PC-9 (cell line): ENCODE measurements around the gene PAM. TPM values are rescaled to one million over a fixed set of nuclear protein-coding genes. Genes with fewer than 3 reads are reported as not detected.

Source experiments
- BruUV-seq: library from RNA; stranded (reverse); fragments of 400-500 nt; replicated peaks from 2 replicates; lab custom pipeline; 2021; lab: Mats Ljungman, UMichigan
- CTCF ChIA-PET: fragments of 300-600 bp; sonication (Branson Sonifier 250); formaldehyde crosslinking; loops from one replicate; lab custom pipeline; 2022; ENCODE audit warnings: antibody characterized with exemption; lab: Charles Lee
- POLR2A ChIA-PET: fragments of 300-600 bp; sonication (Branson Sonifier 250); formaldehyde crosslinking; loops from one replicate; lab custom pipeline; 2022; ENCODE audit warnings: antibody characterized with exemption; ENCODE audit not compliant: unreplicated experiment; lab: Charles Lee
- DNase-seq, 2 experiments: peaks; one replicate each; pipeline versions ENCODE4 v3.0.0 to v3.0.0-alpha.2; 2015 to 2022; ENCODE audit warnings: mixed read lengths in 1 of 2
- H2AFZ ChIP-seq: fragments of 200-600 bp; sonication (generic); 2 replicates; pipeline ENCODE4 v1.8.1; 2017; ENCODE audit warnings: antibody characterized with exemption
- H3F3A ChIP-seq: fragments of 200-600 bp; sonication (generic); 2 replicates; pipeline ENCODE4 v1.8.1; 2017; ENCODE audit warnings: antibody characterized with exemption, mild to moderate bottlenecking, low read depth; ENCODE audit not compliant: insufficient read depth
- H3K27ac ChIP-seq: fragments of 200-600 bp; sonication (generic); 2 replicates; pipeline ENCODE4 v1.6.1; 2016; ENCODE audit warnings: mixed run types
- H3K27me3 ChIP-seq: fragments of 200-600 bp; sonication (generic); 2 replicates; pipeline ENCODE4 v1.6.1; 2016; ENCODE audit warnings: low read depth, mixed run types; ENCODE audit not compliant: insufficient read depth
- H3K36me3 ChIP-seq: fragments of 200-600 bp; sonication (generic); 2 replicates; pipeline ENCODE4 v1.6.1; 2016; ENCODE audit warnings: low read depth, mixed run types
- H3K4me1 ChIP-seq: fragments of 200-600 bp; sonication (generic); replicated peaks from 2 replicates; pipeline ENCODE4 v1.6.1; 2016; ENCODE audit warnings: mixed run types; ENCODE audit not compliant: insufficient read depth
- H3K4me2 ChIP-seq: fragments of 200-600 bp; sonication (generic); 2 replicates; pipeline ENCODE4 v1.6.1; 2017; ENCODE audit warnings: mixed run types
- H3K4me3 ChIP-seq: fragments of 200-600 bp; sonication (generic); 2 replicates; pipeline ENCODE4 v1.6.1; 2016; ENCODE audit warnings: mixed run types
- H3K79me2 ChIP-seq: fragments of 200-600 bp; sonication (generic); 2 replicates; pipeline ENCODE4 v1.6.1; 2017; ENCODE audit warnings: low read depth, mixed run types
- H3K9me2 ChIP-seq: fragments of 200-600 bp; sonication (generic); 2 replicates; pipeline ENCODE4 v1.8.1; 2017; ENCODE audit warnings: mild to moderate bottlenecking; ENCODE audit not compliant: insufficient read depth
- H3K9me3 ChIP-seq: fragments of 200-600 bp; sonication (generic); 2 replicates; pipeline ENCODE4 v1.8.1; 2016; ENCODE audit warnings: low read depth; ENCODE audit not compliant: insufficient read depth
- H4K20me1 ChIP-seq: fragments of 200-600 bp; sonication (generic); 2 replicates; pipeline ENCODE4 v1.8.1; 2017; ENCODE audit not compliant: insufficient read depth
- EZH2 ChIP-seq: fragments of 200-600 bp; sonication (generic); IDR thresholded peaks from 2 replicates; pipeline ENCODE4 v1.8.0; 2017; ENCODE audit warnings: antibody characterized with exemption, low read depth
- intact Hi-C: fragments of 100-400 bp; cut with micrococcal nuclease; formaldehyde crosslinking; loops from one replicate; pipeline ENCODE4 v1.10.0; 2022; ENCODE audit not compliant: unreplicated experiment
- total RNA-seq: library from RNA; stranded (reverse); gene quantifications from 2 replicates; pipeline ENCODE4 v1.2.3, GENCODE V29; 2021
- TF ChIP-seq, protein P1 (sequence below): fragments of 200-600 bp; sonication (generic); conservative IDR thresholded peaks from 2 replicates; pipeline ENCODE4 v1.6.1; 2017; ENCODE audit warnings: mixed run types, antibody characterized with exemption, mild to moderate bottlenecking, moderate library complexity

PAM gene
- total RNA-seq, 1 experiment from 2014 or later: 88.4 TPM

- no peaks in the 10 kb centered on the region for H4K20me1 ChIP-seq
- ChIA-PET POLR2A (no interaction called here), CTCF (no interaction called here)
- intact Hi-C loops: no loop called here
- no peaks in the 10 kb centered on the region for H3K27me3 ChIP-seq
- TF ChIP-seq, protein P1, sequence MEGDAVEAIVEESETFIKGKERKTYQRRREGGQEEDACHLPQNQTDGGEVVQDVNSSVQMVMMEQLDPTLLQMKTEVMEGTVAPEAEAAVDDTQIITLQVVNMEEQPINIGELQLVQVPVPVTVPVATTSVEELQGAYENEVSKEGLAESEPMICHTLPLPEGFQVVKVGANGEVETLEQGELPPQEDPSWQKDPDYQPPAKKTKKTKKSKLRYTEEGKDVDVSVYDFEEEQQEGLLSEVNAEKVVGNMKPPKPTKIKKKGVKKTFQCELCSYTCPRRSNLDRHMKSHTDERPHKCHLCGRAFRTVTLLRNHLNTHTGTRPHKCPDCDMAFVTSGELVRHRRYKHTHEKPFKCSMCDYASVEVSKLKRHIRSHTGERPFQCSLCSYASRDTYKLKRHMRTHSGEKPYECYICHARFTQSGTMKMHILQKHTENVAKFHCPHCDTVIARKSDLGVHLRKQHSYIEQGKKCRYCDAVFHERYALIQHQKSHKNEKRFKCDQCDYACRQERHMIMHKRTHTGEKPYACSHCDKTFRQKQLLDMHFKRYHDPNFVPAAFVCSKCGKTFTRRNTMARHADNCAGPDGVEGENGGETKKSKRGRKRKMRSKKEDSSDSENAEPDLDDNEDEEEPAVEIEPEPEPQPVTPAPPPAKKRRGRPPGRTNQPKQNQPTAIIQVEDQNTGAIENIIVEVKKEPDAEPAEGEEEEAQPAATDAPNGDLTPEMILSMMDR: no peak
- TF ChIP-seq EZH2: no peak
- no peaks in the 10 kb centered on the region; the same call in 1 of the 2 replicates for H3K9me2 ChIP-seq
- no peaks in the 10 kb centered on the region for H3K4me1 ChIP-seq
- no peaks in the 10 kb centered on the region for H3K36me3 ChIP-seq
- no peak overlapping the region for H3K4me3 ChIP-seq
- H3K79me2 ChIP-seq: no peaks in the 10 kb centered on the region
- H3K9me3 ChIP-seq: no peaks in the 10 kb centered on the region
- H3F3A ChIP-seq: no peaks in the 10 kb centered on the region
- H3K4me2 ChIP-seq: no peak overlapping the region
- no TSS peak for BruUV-seq
- no peak overlapping the region for H2AFZ ChIP-seq
- no peak overlapping the region for H3K27ac ChIP-seq
- no peak for DNase-seq
Measured at GRCh38 chr5:102856389-102856777, 101.3 kb downstream of the PAM start.

DNA sequence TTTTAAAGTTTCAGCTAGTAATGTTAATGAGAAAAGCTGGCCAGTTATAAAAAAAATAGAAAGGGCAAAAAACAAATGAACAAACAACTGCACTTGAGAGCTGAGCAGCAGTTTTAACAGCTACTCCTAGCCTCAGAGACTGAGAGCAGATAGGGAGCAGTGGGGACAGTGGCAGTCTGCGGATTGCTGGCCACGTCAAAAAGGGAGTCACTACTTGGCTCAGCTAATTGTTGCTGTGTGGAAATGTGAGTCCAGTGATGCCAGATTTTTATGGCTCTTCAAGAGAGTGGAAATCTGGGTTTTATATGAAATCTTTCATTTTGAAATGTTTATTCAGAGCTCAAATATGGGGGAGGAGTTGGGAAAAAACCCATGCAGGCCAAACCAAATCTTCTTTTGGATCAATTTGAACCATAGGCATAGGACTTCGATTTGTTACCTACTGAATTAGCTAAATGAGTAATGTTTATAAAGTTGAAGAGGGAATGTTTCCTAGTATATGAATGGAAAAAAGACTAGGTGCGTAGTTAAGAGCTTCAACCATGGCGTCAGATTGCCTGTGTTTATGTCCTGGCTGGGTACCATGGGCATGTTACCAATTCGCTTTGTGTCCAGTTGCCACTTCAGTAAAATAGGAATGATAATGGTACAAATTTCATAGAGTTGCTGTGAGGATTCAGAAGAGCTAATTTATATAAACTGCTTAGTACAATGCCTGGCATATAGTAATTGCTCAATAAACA is 102.1 kb downstream of the PAM start:
- ChIA-PET POLR2A (no interaction called here), CTCF (no interaction called here)
- DNase-seq: no peak
- H3K9me2 ChIP-seq: no peaks in the 10 kb centered on the region; the same call in 1 of the 2 replicates
- no peaks in the 10 kb centered on the region for H3K27me3 ChIP-seq
- TF ChIP-seq EZH2: no peak
- TF ChIP-seq, protein P1: no peak
- H3K4me1 ChIP-seq: no peaks in the 10 kb centered on the region
- no peaks in the 10 kb centered on the region for H3K79me2 ChIP-seq
- no TSS peak for BruUV-seq
- H4K20me1 ChIP-seq: no peaks in the 10 kb centered on the region
- H2AFZ ChIP-seq: no peak overlapping the region
- H3K4me2 ChIP-seq: no peak overlapping the region
- H3K36me3 ChIP-seq: no peaks in the 10 kb centered on the region
- H3K4me3 ChIP-seq: no peak overlapping the region
- intact Hi-C loops: no loop called here
- no peaks in the 10 kb centered on the region for H3F3A ChIP-seq
- no peaks in the 10 kb centered on the region for H3K9me3 ChIP-seq
- H3K27ac ChIP-seq: no peak overlapping the region

- intact Hi-C loops: no loop called here
- TF ChIP-seq EZH2: no peak
- TF ChIP-seq, protein P1: no peak
- Histone ChIP-seq H3K27me3 (no peaks in the 10 kb centered on the region), H3K4me2 (no peak overlapping the region), H3F3A (no peaks in the 10 kb centered on the region), H3K36me3 (no peaks in the 10 kb centered on the region), H2AFZ (no peak overlapping the region), H3K4me3 (no peak overlapping the region), H3K79me2 (no peaks in the 10 kb centered on the region), H3K27ac (no peak overlapping the region), H3K9me3 (no peaks in the 10 kb centered on the region), H4K20me1 (no peaks in the 10 kb centered on the region), H3K9me2 (no peaks in the 10 kb centered on the region; the same call in 1 of the 2 replicates), H3K4me1 (no peaks in the 10 kb centered on the region)
- no TSS peak for BruUV-seq
- no peak for DNase-seq
- ChIA-PET POLR2A (no interaction called here), CTCF (no interaction called here)
Measured at GRCh38 chr5:102858221-102858620, 103.1 kb downstream of the PAM start.
